Measurements from ENCODE around the gene NUSAP1.
A peak's percentile ranks its signal among the peaks of the same experiment; 100 is the strongest.
"Not testable (repeated sequence)": the region's sequence is repeated elsewhere in the genome, so short reads cannot be mapped to it uniquely, and the experiment has no call there.

The NUSAP1 gene

DNA sequence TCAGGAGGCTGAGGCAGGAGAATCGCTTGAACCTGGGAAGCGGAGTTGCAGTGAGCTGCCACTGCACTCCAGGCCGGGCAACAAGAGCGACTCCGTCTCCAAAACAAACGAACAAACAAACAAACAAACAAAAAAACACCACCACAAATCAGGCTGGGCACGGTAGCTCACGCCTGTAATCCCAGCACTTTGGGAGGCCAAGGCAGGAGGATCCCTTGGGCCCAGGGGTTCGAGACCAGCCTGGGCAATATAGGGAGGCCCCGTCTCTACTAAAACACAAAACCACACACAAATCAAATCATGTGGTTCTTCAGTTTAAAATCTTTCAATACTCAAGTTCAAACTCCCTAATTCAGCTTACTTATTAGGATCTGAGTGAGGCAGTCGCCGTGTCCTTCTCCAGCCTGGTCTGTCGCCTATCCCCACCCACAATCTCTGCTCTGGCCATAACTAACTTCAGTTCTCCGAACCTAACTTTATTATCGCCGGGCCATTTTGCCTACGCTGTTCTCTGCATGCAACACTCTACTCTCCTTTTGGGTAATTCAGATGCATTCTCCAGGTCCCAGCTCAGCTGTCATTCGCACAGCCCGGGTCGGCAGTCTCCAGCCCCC, 83.6 kb downstream of the NUSAP1 start:
- no peak for DNase-seq

DNA sequence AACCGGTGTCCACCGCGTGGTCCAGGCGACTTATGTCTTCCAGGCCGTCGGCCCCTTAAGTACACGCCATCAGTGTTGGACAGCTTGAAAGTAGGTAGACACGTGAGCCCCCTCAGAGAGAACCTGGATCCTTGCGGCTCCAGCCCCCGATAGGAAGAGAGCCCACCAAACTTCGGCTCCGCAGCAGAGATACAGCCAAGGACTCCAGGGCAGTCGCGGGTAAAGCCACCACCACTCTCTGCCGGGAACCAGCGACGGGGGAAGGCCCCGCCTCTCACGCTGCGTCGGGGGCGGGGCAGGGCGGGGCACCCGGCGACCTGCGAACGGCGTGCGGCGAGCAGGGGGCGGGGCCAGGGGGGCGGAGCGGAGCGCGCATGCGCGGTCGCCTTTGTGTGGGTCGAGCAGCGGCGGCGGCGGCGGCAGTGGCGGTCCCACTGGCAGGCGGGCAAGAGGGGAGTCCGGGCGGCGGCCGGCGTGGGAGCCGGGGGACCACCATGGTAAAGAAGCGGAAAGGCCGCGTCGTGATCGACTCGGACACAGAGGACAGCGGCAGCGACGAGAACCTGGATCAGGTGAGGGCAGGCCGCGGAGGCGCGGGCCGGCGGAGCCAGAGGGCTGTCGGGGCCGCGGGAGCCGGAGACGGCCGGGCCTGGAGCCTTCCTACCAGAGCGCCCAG, 84.2 kb downstream of the NUSAP1 start, which contains the start of gene RTF1:
TSS of gene RTF1 (plus strand) at position 354 of the 676 bp plus-strand sequence. CDS start at position 375, 21 bp downstream.
- peak; percentile 87 for DNase-seq

DNA sequence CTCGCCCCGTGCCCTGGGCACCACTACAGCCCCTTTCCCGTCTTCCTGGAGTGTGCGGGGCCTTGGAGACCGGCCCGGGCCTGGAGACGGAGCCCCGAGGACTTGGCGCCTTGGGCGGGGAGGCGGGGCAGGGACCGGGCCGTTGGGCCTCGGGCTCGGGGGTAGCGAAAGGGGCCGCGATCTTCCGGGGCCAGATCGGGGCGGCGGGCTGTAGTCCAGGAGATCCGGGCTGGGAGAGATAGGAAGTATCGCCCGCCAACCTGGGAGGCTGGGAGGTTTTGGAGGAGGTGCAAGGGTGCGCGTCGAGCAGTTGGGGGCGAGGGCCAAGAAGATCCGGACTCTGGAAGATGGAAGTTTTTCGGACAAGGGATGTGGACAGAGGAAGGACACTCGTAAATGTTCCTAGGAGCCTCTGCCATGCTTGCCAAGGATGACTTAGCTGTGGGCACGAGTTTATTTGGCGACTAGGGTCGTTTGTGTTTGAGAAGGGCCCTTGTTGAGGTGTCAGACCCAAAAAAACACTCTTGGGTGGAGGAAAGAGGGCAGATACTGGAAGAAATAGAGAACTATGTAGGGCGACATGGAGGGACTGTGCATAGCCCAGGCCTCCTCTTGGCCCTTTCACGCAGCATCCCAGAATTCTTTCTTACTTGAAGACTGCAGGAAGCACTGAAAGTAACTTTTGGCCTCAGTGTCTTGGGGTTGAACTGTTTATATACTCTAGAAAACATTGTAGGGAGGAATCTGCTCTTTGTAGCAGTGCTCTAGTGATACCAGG, 84.9 kb downstream of the NUSAP1 start:
- DNase-seq: peak; percentile 5

DNA sequence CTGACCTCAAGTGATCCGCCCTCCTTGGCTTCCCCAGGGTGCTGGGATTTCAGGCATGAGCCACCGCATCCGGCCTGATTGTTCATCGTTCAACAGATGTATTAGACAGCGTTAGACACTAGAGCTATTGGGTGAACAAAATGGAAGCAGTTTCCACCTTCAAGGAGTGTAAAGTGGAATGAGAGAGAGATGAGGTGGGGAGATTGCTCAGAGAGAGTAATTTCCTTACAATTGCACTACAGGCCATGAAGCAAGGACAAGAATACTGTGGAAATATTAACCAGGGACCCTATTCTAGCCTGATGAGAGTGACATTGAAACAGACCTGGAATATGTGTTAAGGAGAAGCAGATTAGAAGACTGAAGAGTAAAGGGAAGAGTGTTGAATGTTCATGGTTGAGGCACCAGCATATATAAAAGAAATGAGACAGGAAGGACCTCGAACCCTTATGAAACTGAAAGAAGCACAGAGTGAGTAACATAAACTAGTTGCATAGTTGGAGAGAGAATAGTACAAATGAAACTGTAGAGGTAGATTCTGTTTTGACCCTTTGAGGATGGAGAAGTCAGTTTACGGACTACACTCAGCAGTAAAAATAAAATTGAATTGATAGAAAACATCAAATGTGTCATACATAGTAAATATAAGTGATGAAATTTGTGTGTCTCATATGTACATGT, 91.4 kb downstream of the NUSAP1 start:
- DNase-seq: no peak

DNA sequence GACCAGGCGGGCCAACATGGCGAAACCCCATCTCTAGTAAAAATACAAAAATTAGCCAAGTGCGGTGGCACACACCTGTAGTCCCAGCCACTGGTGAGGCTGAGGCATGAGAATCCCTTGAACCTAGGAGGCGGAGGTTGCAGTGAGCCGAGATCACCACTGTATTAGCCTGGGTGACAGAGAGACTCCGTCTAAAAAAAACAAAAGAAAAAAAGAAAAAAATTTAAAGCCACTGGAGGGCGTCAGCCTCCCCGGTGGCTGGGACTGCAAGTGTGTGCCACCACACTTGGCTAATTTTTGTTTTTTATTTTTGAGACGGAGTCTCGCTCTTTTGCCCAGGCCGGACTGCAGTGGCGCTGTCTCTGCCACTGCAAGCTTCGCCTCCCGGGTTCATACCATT, 92.1 kb downstream of the NUSAP1 start:
- no peak for DNase-seq

DNA sequence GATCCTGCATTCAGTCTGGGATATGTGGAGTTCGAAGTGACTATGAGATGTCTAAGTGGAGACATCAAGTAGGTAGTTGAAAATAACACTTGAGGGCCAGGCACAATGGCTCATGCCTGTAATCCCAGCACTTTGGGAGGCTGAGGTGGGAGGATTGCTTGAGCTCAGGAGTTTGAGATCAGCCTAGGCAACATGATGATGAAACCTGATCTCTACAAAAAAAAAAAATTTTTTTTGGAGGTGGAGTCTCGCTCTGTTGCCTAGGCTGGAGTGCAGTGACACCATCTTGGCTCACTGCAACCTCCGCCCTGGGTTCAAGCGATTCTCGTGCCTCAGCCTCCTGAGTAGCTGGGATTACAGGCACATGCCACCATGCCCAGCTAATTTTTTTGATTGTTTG, 93.2 kb downstream of the NUSAP1 start:
- not testable (repeated sequence) for DNase-seq

DNA sequence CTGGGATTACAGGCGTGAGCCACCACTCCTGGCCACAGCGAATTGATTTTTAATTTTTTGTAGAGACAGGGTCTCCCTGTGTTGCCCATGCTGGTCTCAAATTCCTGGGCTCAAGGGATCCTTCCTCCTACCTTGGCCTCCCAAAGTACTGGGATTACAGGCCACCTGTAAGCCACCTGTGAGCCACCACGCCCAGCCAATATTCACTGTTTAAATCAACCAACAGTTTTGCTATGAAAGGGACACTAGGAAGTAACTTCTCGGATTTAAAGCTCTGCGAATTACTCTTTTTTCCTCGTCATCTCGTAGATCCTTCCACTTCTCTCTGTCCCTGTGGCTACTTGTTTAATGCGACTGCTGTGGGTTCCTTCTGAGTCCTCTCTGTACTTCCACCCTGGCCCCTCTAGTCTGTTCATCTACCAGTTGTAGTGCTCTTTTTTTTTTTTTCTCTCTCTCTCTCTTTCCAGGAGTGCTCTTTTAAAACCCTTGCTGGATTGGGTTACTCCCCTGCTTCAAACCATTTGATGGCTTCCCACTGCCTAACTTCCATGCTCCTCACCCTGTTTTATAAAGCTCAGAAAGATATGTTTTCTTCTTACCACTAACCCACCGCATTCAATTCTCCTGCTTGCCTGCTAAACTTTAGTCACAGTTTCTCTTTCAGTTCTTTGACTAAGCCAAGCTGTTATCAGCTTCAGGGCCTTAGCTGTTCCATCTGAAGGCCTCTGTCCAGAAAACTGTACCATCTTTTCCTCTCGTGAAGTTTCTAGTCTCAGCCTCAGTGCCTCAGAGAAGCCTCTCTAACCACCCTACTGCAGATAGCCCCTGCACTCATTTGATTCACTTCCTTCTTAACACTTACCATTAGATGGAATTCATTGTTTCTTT, 96.6 kb downstream of the NUSAP1 start:
- no peak for DNase-seq

Measured in fibroblast of upper back skin (primary cell).